HepG2 (cell line): ENCODE results near the gene PFDN2. TPM values are rescaled to one million over a fixed set of nuclear protein-coding genes. Genes with fewer than 3 reads are reported as not detected.

ENCODE experiments used
- BRF2 ChIP-seq: sonication (generic); formaldehyde crosslinking; IDR thresholded peaks from 2 replicates; pipeline ENCODE4 v1.8.1; 2022; ENCODE audit warnings: mild to moderate bottlenecking, missing genetic modification reagents
- CBX1 ChIP-seq: IDR thresholded peaks from one replicate; pipeline ENCODE4 v1.6.1; 2016; ENCODE audit warnings: antibody characterized with exemption, low read depth
- ERF ChIP-seq: IDR thresholded peaks from 2 replicates; pipeline ENCODE4 v1.6.1; 2018; ENCODE audit warnings: missing biosample characterization, missing genetic modification reagents
- GATAD1 ChIP-seq: IDR thresholded peaks from 2 replicates; pipeline ENCODE4 v1.6.1; 2016; ENCODE audit warnings: missing genetic modification reagents, missing compliant biosample characterization
- HOMEZ ChIP-seq: IDR thresholded peaks from 2 replicates; pipeline ENCODE4 v1.6.1; 2016; ENCODE audit warnings: low read depth
- KDM3A ChIP-seq: IDR thresholded peaks from 2 replicates; pipeline ENCODE4 v1.6.1; 2018; ENCODE audit warnings: low read depth, missing compliant biosample characterization
- KLF15 ChIP-seq: sonication (generic); formaldehyde crosslinking; IDR thresholded peaks from 2 replicates; pipeline ENCODE4 v1.8.1; 2023; ENCODE audit warnings: borderline replicate concordance, mild to moderate bottlenecking, inconsistent platforms, missing genetic modification reagents, mixed read lengths
- KLF16 ChIP-seq, 2 experiments: sonication (generic) in 1 of 2; formaldehyde crosslinking in 1 of 2; IDR thresholded peaks; 2 replicates each; pipeline versions ENCODE4 v1.6.1 to v1.8.0; 2016 to 2023; ENCODE audit warnings: missing genetic modification reagents in 2 of 2, missing compliant biosample characterization in 1 of 2
- MBNL3 ChIP-seq: fragments of 250-450 bp; sonication (Bioruptor Pico); conservative IDR thresholded peaks from 2 replicates; pipeline ENCODE4 v1.8.0; 2022; ENCODE audit warnings: mild to moderate bottlenecking, inconsistent platforms
- REPIN1 ChIP-seq: sonication (generic); formaldehyde crosslinking; IDR thresholded peaks from 2 replicates; pipeline ENCODE4 v1.8.0; 2022; ENCODE audit warnings: missing genetic modification reagents, low read depth, mild to moderate bottlenecking, borderline replicate concordance
- SRY ChIP-seq: sonication (generic); formaldehyde crosslinking; IDR thresholded peaks from 2 replicates; pipeline ENCODE4 v1.8.0; 2022; ENCODE audit warnings: mild to moderate bottlenecking, missing genetic modification reagents
- TFDP1 ChIP-seq: IDR thresholded peaks from 2 replicates; pipeline ENCODE4 v1.6.1; 2016; ENCODE audit warnings: missing compliant biosample characterization, missing genetic modification reagents, borderline replicate concordance
- ZBED4 ChIP-seq: sonication (generic); formaldehyde crosslinking; IDR thresholded peaks from 2 replicates; pipeline ENCODE4 v1.4.0; 2020; ENCODE audit warnings: missing genetic modification reagents, borderline replicate concordance
- ZBTB20 ChIP-seq: sonication (generic); formaldehyde crosslinking; IDR thresholded peaks from 2 replicates; pipeline ENCODE4 v1.8.1; 2023; ENCODE audit warnings: missing genetic modification reagents, low read depth, mild to moderate bottlenecking, borderline replicate concordance
- ZMYM3 ChIP-seq: sonication (generic); formaldehyde crosslinking; IDR thresholded peaks from 2 replicates; pipeline ENCODE4 v1.5.1; 2020; ENCODE audit warnings: mild to moderate bottlenecking, missing genetic modification reagents
- ZNF264 ChIP-seq: sonication (generic); formaldehyde crosslinking; IDR thresholded peaks from 2 replicates; pipeline ENCODE4 v1.4.0; 2020; ENCODE audit warnings: missing genetic modification reagents
- ZNF446 ChIP-seq: sonication (generic); formaldehyde crosslinking; IDR thresholded peaks from 2 replicates; pipeline ENCODE4 v1.5.0; 2020; ENCODE audit warnings: mild to moderate bottlenecking, missing genetic modification reagents
- polyA plus RNA-seq, 8 experiments: library from polyadenylated mRNA; depleted of rRNA in 3 of 8; stranded (reverse) in 7 of 8; unstranded in 1 of 8; fragments of >200 nt; fragmentation: Illumina TruSeq in 4 of 8; extraction: Trizol in 4 of 8; gene quantifications; 2 replicates each; pipeline versions ENCODE4 v1.2.1 to v1.2.3, GENCODE V29; 2011 to 2016; ENCODE audit warnings: low read depth in 4 of 8, missing spikeins in 1 of 8, mixed read lengths in 1 of 8; ENCODE audit not compliant: insufficient read depth in 1 of 8
- total RNA-seq, 5 experiments: library from RNA; depleted of rRNA; stranded (reverse); fragments of >200 nt; fragmentation: Illumina TruSeq; extraction: Trizol; gene quantifications; 2 replicates each; pipeline ENCODE4 v1.2.3, GENCODE V29; 2016; ENCODE audit warnings: low read depth in 1 of 5
- TF ChIP-seq, protein P1 (sequence below): sonication (generic); formaldehyde crosslinking; conservative IDR thresholded peaks from 2 replicates; pipeline ENCODE4 v1.4.0; 2020; ENCODE audit warnings: missing genetic modification reagents

The PFDN2 gene
- total and polyA plus RNA-seq, 2 of the 13 experiments (the other 11 are each of a cell fraction or from before 2014, with no cell fraction given) = 62.6 to 63.6 TPM

DNA sequence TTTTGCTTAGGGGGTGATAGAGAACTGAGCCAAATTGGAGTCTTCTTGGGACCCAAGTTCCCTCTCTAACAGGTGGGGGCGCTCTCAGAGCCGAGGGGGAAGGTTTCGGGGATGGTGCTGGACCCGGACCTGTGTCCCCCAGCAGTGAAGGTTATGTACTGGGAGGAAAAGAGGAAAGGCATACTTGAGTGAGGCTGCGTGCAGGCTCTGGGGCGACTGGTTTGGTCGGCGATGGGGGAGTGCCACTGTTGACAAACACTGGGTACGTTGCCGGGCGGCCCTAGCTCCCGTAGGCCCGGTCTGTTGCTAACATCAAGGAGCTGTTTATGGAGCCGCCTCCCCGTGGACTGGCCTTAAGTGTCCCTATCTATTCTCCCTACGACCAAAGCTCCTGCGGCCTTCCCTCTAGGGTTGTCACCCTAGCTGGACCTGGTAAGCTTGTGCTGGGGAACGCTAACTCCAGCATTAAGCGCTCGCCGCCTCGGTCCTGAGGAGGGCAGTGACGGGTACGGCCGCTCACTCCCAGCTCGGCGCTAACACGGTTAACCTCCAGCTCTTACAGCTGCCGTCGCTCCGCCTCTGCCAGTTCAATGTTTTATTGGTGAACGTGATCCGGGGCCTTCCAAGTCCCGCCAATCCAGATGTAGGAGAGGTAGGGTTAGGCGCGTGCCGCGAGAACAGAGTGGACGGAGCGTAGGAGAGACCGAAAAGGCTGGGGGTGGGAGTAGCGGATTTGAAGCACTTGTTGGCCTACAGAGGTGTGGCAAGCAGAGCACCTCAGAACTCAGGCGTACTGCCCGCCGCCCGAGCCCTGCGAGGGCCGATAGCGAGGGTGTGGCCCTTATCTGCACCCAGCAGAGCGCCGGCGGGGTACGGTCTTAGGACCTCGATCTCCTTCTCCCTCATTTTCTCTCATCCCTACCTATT is 48.2 kb upstream of the PFDN2 start, which contains the start of gene PPOX (continued):
- TF ChIP-seq ZBED4 (CRISPR knock-in tag) (0 out of 2 replicates have a peak, but pooled peaks have one; percentile 25), BRF2 (CRISPR knock-in tag) (no peak), ZBTB20 (no peak; the same call in 1 of the 2 replicates), ERF (peak; percentile 69), ZNF446 (CRISPR knock-in tag) (no peak), KLF16 (CRISPR knock-in tag; IDR thresholded peaks at IDR 0.05) (peak; percentile 86 to 94; a peak in 3 of 4 replicates), SRY (CRISPR knock-in tag) (peak; percentile 23; the same call in 1 of the 2 replicates), HOMEZ (CRISPR knock-in tag) (no peak), REPIN1 (CRISPR knock-in tag) (peak; percentile 63; the same call in 1 of the 2 replicates), MBNL3 (no peak), ZMYM3 (no peak), TFDP1 (CRISPR knock-in tag) (peak; percentile 91; the same call in 1 of the 2 replicates), CBX1 (no peak), KLF15 (no peak; the same call in 1 of the 2 replicates), GATAD1 (peak; percentile 91), KDM3A (CRISPR knock-in tag) (no peak; the same call in 1 of the 2 replicates), ZNF264 (CRISPR knock-in tag) (peak; percentile 86)
- TF ChIP-seq, protein P1, sequence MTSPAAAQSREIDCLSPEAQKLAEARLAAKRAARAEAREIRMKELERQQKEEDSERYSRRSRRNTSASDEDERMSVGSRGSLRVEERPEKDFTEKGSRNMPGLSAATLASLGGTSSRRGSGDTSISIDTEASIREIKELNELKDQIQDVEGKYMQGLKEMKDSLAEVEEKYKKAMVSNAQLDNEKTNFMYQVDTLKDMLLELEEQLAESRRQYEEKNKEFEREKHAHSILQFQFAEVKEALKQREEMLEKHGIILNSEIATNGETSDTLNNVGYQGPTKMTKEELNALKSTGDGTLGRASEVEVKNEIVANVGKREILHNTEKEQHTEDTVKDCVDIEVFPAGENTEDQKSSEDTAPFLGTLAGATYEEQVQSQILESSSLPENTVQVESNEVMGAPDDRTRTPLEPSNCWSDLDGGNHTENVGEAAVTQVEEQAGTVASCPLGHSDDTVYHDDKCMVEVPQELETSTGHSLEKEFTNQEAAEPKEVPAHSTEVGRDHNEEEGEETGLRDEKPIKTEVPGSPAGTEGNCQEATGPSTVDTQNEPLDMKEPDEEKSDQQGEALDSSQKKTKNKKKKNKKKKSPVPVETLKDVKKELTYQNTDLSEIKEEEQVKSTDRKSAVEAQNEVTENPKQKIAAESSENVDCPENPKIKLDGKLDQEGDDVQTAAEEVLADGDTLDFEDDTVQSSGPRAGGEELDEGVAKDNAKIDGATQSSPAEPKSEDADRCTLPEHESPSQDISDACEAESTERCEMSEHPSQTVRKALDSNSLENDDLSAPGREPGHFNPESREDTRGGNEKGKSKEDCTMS = no peak
